GM12878 (cell line): ENCODE measurements around the gene S100A9. TPM values are rescaled to one million over a fixed set of nuclear protein-coding genes. Genes with fewer than 3 reads are reported as not detected.

ENCODE experiments used
- CHD2 ChIP-seq: IDR thresholded peaks from 2 replicates; pipeline ENCODE4 v1.6.1; 2011; ENCODE audit warnings: low read depth, low read length, improper control_type of control experiment, borderline replicate concordance
- CTCF ChIP-seq, 3 experiments: IDR thresholded peaks in 2 of 3; conservative IDR thresholded peaks in 1 of 3; 2 replicates each; pipeline ENCODE4 v1.5.1; 2011; ENCODE audit warnings: low read depth in 3 of 3, low read length in 3 of 3, mild to moderate bottlenecking in 3 of 3, control low read depth in 2 of 3, moderate library complexity in 2 of 3, inconsistent platforms in 1 of 3, mixed read lengths in 1 of 3; ENCODE audit not compliant: control insufficient read depth in 2 of 3, insufficient read depth in 1 of 3; ENCODE audit errors: extremely low read depth in 1 of 3
- EZH2 ChIP-seq: IDR thresholded peaks from 2 replicates; pipeline ENCODE4 v1.6.1; 2012; ENCODE audit warnings: low read depth, mild to moderate bottlenecking, control low read depth, inconsistent platforms, low read length, borderline replicate concordance; ENCODE audit not compliant: control insufficient read depth
- HDAC6 ChIP-seq: fragments of 200-600 bp; sonication (generic); IDR thresholded peaks from one replicate; pipeline ENCODE4 v1.8.0; 2017; ENCODE audit warnings: antibody characterized with exemption; ENCODE audit not compliant: unreplicated experiment
- LARP7 ChIP-seq: fragments of 450-650 bp; IDR thresholded peaks from 2 replicates; pipeline ENCODE4 v1.6.1; 2017; ENCODE audit warnings: mild to moderate bottlenecking
- MEF2A ChIP-seq: IDR thresholded peaks from 2 replicates; pipeline ENCODE4 v1.6.1; 2011; ENCODE audit warnings: low read depth, mild to moderate bottlenecking, low read length, moderate library complexity; ENCODE audit not compliant: insufficient read depth
- MTA3 ChIP-seq: IDR thresholded peaks from 2 replicates; pipeline ENCODE4 v1.6.1; 2012; ENCODE audit warnings: low read length, inconsistent platforms, borderline replicate concordance
- MXI1 ChIP-seq: fragments of 150-350 bp; IDR thresholded peaks from 2 replicates; pipeline ENCODE4 v1.6.1; 2011; ENCODE audit warnings: low read depth, mild to moderate bottlenecking, inconsistent platforms, low read length, improper control_type of control experiment
- NKRF ChIP-seq: fragments of 450-650 bp; conservative IDR thresholded peaks from 2 replicates; pipeline ENCODE4 v1.6.1; 2017; ENCODE audit warnings: mild to moderate bottlenecking, moderate library complexity
- SREBF1 ChIP-seq: IDR thresholded peaks from 2 replicates; pipeline ENCODE4 v1.6.1; 2012; ENCODE audit warnings: mild to moderate bottlenecking, low read length
- TBL1XR1 ChIP-seq: IDR thresholded peaks from 2 replicates; pipeline ENCODE4 v1.6.1; 2012; ENCODE audit warnings: low read depth, low read length, improper control_type of control experiment
- TCF12 ChIP-seq: IDR thresholded peaks from 2 replicates; pipeline ENCODE4 v1.6.1; 2011; ENCODE audit warnings: low read depth, mild to moderate bottlenecking, low read length
- ZBTB11 ChIP-seq: fragments of 450-650 bp; formaldehyde crosslinking; IDR thresholded peaks from 2 replicates; pipeline ENCODE4 v1.5.0; 2022; ENCODE audit warnings: mild to moderate bottlenecking, missing genetic modification characterization
- ZNF622 ChIP-seq: fragments of 450-650 bp; IDR thresholded peaks from 2 replicates; pipeline ENCODE4 v1.6.1; 2017; ENCODE audit warnings: mild to moderate bottlenecking, inconsistent platforms
- polyA plus RNA-seq, 11 experiments: library from polyadenylated mRNA; depleted of rRNA in 4 of 11; unstranded in 6 of 11; stranded (reverse) in 5 of 11; fragments of >200 nt; fragmentation: Nextera tagmentation in 4 of 11; fragmentation: Illumina TruSeq in 1 of 11; extraction: Ambion mirVana in 4 of 11; extraction: Trizol in 1 of 11; gene quantifications; 1 replicate in 1 of 11; 2 replicates in 10 of 11; pipeline versions ENCODE4 v1.2.1 to v1.2.3, GENCODE V29; 2011 to 2016; ENCODE audit warnings: inconsistent platforms in 2 of 11, missing spikeins in 2 of 11, low read depth in 1 of 11
- total RNA-seq, 4 experiments: library from RNA; depleted of rRNA in 3 of 4; stranded (reverse); fragments of >200 nt in 3 of 4; fragmentation: Illumina TruSeq in 1 of 4; extraction: Trizol in 1 of 4; gene quantifications; 2 replicates each; pipeline versions ENCODE4 v1.2.1 to v1.2.3, GENCODE V29; 2013 to 2021
- TF ChIP-seq, protein P1 (sequence below): fragments of 450-650 bp; IDR thresholded peaks from 2 replicates; pipeline ENCODE4 v1.6.1; 2017; ENCODE audit warnings: low read depth, mild to moderate bottlenecking, moderate library complexity
- TF ChIP-seq, protein P2 (sequence below): IDR thresholded peaks from 2 replicates; pipeline ENCODE4 v1.6.1; 2012; ENCODE audit warnings: improper control_type of control experiment, low read depth, low read length; ENCODE audit not compliant: insufficient replicate concordance

S100A9 gene
- total and polyA plus RNA-seq, 10 of the 15 experiments (the other 5 are each of a cell fraction or from before 2014, with no cell fraction given), result 0.22 to 1.7 (median 0.49) TPM; not detected in 3

- TF ChIP-seq CTCF (IDR thresholded peaks at IDR 0.05 in 2 of 3, conservative IDR thresholded peaks at IDR 0.05 in 1 of 3; ENCODE audit: control insufficient read depth in 2 of 3, extremely low read depth in 1 of 3, insufficient read depth in 1 of 3, low read depth in 3 of 3, low read length in 3 of 3) (no peak), ZNF622 (no peak), NKRF (no peak), HDAC6 (no peak), LARP7 (no peak), TBL1XR1 (no peak), MEF2A (0 out of 2 replicates have a peak, but pooled peaks have one; percentile 59), CHD2 (no peak), TCF12 (no peak), SREBF1 (no peak), ZBTB11 (CRISPR knock-in tag) (no peak), MXI1 (no peak), EZH2 (no peak), MTA3 (no peak)
- TF ChIP-seq, protein P1, sequence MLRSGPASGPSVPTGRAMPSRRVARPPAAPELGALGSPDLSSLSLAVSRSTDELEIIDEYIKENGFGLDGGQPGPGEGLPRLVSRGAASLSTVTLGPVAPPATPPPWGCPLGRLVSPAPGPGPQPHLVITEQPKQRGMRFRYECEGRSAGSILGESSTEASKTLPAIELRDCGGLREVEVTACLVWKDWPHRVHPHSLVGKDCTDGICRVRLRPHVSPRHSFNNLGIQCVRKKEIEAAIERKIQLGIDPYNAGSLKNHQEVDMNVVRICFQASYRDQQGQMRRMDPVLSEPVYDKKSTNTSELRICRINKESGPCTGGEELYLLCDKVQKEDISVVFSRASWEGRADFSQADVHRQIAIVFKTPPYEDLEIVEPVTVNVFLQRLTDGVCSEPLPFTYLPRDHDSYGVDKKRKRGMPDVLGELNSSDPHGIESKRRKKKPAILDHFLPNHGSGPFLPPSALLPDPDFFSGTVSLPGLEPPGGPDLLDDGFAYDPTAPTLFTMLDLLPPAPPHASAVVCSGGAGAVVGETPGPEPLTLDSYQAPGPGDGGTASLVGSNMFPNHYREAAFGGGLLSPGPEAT, result no peak
- TF ChIP-seq, protein P2, sequence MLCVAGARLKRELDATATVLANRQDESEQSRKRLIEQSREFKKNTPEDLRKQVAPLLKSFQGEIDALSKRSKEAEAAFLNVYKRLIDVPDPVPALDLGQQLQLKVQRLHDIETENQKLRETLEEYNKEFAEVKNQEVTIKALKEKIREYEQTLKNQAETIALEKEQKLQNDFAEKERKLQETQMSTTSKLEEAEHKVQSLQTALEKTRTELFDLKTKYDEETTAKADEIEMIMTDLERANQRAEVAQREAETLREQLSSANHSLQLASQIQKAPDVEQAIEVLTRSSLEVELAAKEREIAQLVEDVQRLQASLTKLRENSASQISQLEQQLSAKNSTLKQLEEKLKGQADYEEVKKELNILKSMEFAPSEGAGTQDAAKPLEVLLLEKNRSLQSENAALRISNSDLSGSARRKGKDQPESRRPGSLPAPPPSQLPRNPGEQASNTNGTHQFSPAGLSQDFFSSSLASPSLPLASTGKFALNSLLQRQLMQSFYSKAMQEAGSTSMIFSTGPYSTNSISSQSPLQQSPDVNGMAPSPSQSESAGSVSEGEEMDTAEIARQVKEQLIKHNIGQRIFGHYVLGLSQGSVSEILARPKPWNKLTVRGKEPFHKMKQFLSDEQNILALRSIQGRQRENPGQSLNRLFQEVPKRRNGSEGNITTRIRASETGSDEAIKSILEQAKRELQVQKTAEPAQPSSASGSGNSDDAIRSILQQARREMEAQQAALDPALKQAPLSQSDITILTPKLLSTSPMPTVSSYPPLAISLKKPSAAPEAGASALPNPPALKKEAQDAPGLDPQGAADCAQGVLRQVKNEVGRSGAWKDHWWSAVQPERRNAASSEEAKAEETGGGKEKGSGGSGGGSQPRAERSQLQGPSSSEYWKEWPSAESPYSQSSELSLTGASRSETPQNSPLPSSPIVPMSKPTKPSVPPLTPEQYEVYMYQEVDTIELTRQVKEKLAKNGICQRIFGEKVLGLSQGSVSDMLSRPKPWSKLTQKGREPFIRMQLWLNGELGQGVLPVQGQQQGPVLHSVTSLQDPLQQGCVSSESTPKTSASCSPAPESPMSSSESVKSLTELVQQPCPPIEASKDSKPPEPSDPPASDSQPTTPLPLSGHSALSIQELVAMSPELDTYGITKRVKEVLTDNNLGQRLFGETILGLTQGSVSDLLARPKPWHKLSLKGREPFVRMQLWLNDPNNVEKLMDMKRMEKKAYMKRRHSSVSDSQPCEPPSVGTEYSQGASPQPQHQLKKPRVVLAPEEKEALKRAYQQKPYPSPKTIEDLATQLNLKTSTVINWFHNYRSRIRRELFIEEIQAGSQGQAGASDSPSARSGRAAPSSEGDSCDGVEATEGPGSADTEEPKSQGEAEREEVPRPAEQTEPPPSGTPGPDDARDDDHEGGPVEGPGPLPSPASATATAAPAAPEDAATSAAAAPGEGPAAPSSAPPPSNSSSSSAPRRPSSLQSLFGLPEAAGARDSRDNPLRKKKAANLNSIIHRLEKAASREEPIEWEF, result no peak
Measured at GRCh38 chr1:153336650-153337049, 21.0 kb upstream of the S100A9 start (continued).
